TTC549 (cell line): ENCODE results near the gene IL32.
"Not testable (repeated sequence)": the region's sequence is repeated elsewhere in the genome, so short reads cannot be mapped to it uniquely, and the experiment has no call there.

Experiments used
- FAIRE-seq: peaks from 2 replicates; lab custom pipeline; 2012; peaks lifted over from hg19 to GRCh38; lab: Jason Lieb, UNC

The IL32 gene

DNA sequence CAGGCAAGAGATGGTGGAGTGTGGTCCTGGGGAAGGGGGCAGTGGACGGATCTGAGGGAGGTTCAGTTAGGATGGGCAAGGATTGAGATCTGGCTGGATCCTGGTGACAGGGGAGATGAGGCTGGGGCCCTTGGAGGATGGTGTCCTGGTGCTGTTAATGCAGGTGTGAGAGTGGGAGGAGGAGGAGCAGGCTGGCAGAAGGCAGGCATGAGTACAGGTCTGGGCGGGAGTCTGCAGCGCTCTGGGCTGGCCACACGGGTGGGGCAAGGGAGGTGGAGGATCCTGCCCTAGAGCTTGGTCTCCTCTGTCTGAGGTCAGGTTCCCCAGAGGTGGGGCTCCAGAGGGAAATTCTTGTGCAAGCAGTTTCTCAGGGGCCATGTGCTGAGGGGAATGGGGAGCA lies 6.7 kb downstream of the IL32 start:
- not testable (repeated sequence) for FAIRE-seq

DNA sequence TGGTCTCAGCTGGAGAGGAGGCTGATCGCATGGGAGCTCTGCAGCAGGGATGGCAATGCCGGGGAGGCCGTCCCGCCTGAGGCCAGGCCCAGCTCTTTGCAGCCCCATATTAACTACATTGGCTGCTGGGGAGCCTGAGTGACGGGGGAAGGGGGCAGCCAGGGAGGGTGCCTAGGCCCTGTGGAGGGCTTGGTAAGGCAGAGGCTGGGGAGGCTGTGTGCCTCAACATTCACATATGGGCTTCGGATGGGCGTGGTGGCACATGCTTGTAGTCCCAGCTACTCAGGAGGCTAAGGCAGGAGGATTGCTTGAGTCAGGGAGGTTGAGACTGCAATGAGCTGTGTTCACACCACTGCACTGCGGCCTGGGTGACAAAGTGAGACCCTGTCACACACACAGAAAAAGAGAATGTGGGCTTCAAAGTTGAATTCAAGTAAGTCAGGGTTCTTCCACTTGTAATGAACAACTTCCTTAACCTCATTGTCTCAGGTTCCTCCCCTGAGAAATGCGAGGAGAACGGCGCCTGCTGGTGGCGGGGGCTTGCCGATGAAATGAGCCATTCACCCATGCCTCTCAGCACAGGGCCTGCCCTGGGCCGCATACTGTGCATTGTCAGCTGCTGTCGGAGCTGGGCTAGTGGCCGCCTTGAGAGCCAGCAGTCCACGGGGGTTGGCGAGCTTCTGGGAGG lies 7.3 kb downstream of the IL32 start:
- FAIRE-seq, result not testable (repeated sequence)

DNA sequence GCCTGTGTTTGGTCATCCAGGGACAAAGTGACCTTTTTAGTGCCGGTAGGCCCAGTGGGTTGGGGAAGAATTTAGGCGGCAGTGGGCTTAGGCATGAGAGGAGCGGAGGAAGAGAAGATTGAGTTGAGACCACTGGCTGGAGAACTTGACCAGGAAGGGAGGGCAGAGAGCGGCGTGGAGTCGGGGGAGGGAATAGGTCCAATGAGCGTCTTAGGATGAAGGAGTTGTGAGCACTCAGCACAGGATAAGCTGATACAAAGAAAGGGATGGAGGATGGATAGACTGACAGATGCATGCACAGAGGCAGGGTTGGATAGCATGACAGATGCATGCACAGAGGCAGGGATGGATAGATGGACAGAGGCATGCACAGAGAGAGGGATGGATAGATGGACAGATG lies 8.0 kb downstream of the IL32 start:
- FAIRE-seq, result no peak

DNA sequence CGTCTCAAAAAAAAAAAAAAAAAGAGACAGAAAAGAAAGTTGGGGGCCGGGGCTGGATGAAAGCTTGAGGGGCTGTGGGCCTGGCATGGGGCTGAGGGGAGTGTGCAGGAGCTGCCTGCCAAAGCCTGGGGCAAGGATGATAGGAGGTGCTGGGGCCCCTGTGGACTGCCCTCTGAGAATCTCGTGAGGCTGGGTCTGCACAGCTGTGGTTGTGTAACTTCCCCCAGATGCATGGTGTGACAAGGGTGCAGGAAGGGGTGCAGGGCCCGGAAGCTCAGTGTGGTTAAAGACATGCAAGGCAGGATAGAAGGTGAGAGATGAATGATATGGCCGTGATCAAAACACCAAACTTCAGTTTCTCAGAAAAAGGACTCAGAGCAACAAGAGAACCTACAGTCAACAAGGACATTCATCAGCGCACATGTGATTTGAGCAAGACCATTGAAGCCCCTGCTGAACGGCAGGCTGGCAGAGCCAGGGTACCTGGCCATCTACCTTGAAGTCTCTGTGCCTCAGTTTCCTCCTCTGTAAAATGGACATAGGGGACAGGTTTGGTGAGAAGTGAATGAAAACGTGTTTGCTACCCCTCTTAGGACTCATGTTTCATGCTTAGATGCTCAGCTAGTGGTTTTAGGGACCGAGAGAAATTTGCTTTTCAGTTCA lies 9.6 kb downstream of the IL32 start:
- FAIRE-seq, result no peak

DNA sequence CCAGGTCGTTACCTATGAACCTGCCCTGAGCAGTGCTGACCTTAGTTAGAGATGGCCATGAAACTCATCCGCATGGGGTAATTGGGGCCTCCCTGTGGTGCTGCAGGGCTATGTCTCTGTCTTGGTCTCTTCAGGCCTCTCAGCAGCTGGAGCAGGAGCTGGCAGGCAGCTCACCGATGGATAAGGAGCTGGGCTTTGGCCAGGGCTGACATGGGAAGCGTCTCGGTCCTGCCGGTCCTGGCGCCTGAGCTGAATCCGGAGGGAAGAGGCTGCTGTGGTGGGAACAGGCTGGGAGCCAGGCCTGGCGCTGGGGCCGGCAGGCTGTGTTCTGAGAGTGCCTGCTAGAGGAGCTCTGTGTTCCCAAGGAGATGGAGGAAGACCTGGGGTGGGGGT lies 10.1 kb downstream of the IL32 start:
- no peak for FAIRE-seq

DNA sequence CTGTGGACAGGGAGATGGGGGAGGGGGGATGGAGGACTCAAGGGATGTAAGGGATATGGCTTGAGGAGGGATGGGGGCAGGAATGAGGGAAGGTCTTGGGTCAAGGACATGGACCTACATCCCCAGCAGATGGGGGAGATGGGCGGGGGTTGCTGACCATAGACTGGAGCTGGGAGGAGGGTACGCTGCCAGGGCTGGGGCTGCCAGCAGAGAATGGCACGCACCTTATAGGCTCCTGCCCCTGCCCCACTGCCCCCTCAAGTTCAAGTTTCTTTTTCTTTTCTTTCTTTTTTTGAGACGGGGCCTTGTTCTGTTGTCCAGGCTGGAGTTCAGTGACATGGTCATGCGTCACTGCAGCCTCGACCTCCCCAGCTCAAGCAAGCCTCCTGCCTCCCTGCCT lies 10.5 kb downstream of the IL32 start:
- not testable (repeated sequence) for FAIRE-seq

DNA sequence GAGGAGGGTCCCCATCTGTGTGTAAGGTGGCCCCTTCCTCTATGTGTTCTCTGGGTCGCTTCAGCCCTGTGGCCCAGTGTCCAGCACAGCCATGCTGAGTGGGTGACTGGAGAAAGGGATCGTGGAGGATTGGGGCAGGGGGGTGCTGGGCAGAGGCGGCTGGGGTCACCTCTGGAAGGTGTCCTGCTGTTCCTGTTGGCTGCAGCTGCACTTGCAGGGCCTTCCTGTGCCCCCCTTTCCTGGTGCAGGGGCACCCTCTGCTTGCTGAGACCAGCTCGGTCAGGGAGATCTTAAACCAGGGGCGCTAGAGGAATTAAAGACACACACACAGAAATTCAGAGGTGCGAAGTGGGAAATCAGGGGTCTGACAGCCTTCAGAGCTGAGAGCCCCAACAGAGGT lies 11.1 kb downstream of the IL32 start:
- FAIRE-seq, result no peak

DNA sequence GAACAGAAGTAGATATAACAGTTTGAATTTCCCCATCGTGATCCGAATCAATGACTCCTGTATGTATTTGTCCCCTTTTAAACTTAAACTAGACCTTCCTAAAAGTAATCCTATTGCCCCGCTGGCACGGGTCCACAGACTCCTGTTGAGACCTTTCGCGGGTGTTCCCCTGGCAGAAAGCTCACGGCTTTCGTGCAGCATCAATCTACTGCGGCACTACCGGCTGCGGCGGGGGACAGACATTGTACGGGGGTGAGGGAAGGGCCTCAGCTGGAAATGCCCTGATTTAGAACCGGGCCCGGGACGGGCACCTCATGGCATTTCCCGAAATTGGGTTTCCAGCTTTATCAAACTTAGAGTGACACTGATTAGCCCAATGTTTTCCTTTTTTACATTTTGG lies 14.6 kb downstream of the IL32 start:
- FAIRE-seq, result no peak

DNA sequence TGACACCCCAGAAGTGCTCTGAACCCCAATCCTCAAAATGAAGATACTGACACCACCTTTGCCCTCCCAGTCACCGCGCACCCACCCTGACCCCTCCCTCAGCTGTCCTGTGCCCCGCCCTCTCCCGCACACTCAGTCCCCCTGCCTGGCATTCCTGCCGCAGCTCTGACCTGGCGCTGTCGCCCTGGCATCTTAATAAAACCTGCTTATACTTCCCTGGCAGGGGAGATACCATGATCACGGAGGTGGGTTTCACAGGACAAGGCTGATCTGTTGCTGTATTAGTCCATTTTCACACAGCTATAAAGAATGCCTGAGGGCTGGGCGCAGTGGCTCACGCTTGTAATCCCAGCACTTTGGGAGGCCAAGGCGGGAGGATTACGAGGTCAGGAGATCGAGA lies 16.5 kb downstream of the IL32 start:
- not testable (repeated sequence) for FAIRE-seq

DNA sequence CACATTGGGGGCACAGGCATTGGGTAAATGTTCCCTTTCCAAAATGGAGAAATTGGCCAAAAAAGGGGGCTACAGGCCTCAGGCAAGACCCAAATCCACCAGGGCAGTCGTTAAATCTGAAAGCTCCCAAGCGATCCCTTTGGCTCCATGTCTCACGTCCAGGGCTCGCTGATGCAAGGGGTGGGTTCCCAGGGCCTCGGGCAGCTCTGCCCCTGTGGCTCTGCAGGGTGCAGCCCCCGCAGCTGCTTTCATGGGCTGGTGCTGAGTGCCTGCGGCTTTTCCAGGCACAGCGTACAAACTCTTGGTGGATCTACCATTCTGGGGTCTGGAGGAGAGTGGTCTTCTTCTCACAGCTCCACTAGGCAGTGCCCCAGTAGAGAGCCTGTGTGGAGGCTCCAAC lies 18.0 kb downstream of the IL32 start:
- FAIRE-seq, result not testable (repeated sequence)

DNA sequence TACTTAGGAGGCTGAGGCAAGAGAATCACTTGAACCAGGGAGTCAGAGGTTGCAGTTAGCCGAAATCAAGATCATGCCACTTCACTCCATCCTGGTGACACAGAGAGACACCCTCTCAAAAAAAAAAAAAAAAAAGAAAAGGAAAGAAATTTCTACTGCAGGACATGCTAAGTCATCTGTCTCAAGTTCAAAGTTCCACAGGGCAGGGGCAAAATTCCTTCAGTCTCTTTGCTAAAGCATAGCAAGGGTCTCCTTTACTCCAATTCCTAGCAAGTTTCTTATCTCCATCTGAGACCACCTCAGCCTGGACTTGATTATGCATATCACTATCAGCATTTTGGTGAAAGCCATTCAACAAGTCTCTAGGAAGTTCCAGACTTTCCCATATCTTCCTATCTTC lies 19.1 kb downstream of the IL32 start:
- FAIRE-seq, result no peak

DNA sequence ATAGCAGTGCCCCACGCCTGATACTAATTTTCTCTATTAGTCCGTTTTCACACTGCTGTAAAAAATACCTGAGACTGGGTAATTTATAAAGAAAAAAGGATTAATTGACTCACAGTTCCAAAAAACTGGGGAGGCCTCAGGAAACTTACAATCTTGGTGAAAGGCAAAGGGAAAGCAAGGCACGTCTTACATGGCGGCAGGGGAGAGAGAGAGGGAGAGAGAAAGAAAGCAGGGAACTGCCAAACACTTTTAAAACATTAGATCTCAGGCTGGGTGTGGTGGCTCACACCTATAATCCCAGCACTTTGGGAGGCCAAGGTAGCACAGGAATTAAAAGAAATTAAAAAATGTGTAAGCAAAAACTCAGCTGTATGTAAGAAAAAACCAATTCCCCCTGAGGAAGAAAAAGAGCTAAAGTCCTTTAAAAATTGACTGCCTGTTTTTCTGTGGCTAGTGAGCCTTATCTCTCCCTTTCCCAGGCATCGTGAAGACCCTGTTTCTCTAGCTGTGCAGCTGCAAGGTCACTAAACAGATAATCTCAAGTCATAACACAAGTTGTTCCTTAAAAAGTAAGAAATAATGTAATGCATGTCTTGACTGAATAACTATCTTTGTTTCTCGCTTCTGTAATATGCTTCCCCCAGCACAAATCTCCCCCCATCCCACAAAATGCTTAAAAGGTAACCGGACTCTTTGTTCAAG lies 19.7 kb downstream of the IL32 start:
- FAIRE-seq, result no peak

DNA sequence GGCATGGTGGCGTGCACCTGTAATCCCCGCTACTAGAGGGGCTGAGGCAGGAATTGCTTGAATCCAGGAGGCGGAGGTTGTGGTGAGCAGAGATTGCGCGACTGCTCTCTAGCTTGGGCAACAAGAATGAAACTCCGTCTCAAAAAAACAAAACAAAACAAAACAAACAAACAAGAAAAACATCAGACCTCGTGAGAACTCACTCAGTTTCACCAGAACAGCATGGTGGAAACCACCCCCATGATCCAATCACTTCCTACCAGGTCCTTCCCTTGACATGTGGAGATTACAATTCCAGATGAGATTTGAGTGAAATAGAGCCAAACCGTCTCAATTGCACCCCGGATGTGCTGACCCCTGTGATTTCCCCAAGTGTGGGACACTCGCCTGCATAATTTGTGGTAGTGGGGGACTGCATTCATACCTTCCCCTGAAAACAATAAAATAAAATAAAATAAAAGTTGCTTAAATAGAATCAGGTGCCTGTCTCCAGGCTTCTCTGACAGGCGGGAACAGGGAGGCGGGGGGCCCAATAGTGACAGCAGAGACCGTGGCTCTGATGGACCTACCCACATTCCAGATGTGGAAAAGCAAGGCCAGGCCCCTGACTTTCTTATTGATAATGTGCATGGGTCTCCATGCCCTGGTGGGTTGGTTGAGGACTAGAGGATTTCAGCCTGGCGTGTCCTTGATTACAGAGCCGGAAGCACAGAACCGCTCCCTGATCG lies 20.6 kb downstream of the IL32 start:
- no peak for FAIRE-seq

DNA sequence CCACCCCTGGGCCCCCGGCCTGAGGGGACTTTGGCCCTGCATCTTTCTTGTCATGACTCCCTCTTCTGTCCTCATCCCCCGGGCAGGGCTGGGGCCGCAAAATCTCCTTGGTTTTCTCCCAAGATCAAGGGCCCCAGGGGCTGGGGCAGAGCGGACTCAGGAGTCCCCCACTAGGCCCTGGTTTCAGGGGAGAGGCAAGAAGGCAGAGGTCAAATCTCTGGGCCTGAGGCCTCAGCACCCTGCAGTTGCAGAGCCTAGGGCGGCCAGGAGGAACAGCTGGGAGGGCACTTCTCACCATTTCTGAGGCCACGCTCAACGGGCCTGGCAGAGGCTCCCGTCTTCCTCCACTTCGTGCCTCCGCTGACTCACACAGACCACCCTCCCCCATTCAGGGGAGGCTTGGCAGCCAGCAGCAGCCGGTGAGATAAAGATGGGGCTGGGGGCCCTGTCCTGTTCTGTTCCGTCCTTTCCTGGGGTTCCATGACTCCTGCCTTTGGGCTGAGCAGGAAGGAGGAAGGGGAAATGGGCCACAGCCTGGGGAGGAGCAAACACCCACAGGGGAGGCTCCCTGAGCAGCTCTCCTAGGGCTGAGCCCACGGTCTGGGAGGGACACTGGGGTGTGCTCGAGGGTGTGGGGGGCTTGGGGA lies 21.3 kb downstream of the IL32 start:
- FAIRE-seq, result no peak

DNA sequence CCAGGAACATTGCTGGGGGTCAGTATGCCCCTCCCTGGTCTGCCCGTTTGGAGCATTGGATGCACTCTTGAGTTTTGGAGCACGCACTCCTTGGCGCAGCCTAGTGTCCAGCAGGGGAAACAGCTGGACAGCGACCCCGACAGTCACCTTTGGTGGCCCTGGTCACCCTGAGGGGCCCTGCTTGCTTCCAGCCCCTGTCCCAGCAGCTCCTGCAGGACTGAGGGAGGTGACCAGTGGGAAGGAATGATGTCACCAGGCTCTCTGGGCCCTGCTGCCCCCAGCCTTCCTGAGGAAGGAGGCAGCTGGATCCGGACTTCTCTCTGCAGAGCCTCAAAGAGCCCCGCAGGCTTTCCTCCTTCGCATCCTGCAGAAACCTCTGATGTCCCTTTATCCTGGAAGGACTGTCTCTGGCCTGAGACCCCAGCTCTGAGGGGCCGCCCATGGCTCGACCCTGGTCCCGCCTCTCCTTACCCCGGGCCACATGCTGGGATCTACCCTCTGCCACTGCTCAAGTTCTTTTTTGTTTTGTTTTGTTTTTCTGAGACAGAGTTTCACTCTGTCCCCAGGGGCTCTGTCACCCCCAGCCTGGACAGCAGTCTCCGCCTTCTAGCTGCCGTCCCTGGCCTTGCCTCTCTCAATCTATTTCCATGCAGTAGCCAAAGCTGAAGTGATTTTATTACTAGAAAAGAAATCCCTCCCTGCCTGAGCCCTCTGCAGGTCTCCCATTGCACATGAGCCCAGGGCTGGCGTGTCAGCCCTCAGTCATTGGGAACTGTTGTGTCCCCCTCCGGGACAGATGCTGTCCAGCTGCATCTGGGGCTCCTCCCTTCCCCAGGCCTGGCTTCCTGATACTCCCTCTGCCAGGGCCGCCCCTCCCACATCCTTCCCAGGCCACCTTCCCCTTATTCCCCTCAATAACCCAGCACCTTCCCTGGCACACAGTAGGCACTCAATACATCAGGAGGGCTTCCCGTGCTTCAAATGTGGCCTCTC lies 22.1 kb downstream of the IL32 start:
- FAIRE-seq, result no peak

DNA sequence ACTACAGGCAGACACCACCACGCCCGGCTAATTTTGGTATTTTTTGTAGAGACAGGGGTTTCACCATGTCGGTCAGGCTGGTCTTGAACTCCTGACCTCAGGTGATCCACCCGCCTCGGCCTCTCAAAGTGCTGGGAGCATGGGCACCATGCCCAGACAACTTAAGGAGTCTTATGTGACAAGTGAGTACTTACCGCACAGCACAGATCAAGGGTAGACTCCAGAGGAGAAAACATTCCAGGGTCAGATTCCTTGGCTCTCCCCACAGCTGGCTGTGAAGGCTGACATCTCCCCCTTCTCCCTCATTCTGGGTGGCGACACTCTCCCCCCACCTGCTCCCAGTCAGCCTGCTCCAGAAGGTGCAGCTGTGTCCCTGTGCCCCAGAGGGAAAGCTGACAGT lies 23.0 kb downstream of the IL32 start:
- no peak for FAIRE-seq

DNA sequence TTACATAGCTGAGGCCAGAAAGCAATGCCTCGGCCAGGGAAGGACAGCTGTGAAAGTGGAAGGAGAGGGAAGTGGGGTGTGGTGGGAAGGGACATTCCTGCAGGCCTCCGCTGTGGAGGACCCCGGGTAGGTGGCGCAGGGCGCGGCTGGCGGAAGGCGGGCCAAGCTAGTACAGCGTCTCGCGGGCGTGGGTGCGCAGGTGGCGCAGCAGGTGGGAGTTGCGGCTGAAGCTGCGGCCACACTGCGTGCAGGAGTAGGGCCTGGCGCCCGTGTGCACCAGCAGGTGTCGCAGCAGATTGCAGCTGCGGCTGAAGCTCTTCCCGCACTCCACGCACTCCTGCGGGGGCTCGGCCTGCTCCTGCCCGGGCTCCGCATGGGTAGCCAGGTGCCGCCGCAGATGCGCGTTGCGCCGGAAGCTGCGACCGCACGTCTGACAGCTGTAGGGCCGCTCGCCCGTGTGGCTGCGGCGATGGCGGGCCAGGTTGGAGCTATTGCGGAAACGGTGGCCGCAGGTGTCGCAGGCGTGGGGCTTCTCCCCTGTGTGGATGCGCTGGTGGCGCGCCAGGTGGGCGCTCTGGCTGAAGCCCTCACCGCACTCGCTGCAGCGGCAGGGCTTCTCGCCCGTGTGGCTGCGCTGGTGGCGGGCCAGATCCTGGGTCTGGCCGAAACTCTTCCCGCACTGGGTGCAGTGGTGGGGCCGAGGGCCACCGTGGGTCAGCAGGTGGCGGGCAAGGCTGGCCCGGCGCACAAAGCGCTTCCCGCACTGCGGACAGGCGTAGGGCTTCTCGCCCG lies 23.7 kb downstream of the IL32 start:
- FAIRE-seq, result no peak

DNA sequence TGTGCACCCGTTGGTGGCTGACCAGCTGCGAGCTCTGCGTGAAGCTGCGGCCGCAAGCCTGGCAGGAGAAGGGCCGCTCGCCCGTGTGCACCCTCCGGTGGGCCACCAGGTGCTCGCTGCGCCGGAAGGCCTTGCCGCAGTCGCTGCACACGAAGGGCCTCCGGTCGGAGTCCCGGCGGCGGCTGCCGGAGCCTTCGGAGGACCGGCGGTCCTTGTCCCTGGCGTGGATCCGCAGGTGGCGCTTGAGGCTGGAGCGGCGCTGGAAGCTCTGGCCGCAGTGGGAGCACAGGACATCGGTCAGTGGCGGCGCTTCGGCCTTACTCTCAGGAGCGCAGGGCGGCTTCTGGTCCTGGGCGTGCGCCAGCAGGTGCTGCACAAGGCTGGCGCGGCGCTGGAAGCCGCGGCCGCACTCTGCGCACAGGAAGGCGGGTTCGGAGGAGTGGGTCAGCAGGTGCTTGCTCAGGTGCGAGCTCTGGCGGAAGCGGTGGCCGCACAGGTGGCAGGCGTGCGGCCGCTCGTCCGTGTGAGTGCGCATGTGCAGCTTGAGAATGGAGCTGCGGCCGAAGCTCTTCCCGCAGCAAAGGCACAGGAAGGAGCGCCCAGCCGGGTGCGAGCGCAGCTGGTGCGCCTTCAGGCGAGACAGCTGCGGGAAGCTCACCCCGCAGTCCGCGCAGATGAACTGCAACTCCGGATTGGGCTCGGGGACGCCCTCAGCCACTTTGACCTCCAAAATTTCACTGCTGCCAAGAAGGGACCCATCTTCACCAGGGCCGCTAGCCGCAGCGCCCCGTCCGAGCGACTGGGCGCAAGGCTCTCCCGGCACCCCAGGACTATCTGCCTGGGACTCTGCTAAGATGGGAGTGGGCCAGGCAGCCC lies 24.5 kb downstream of the IL32 start:
- FAIRE-seq, result no peak

DNA sequence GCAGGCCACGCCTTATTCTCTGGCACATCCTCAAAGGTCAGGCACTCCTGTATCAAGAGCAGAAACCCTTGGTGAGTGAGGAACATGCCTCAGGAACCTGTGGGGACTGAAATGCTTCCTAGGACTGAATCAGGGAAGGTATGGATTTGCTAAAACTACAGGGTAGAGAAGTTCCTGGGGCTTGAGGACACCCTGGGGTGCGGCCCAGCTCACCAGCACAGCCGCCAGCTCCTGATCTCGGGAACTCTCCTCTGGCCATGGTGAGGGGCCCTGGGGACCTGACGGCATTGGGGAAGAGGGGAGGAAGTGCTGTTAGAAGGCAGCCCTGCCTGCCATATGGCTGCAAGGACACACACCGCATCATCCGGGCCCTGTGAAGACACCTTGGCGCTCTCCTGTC lies 26.1 kb downstream of the IL32 start:
- FAIRE-seq, result no peak
